Lower leg skin (tissue), 3 donors: ENCODE results near the gene OVCH1.

ENCODE experiments used
- POLR2A ChIP-seq, 2 donors: fragments of 450-650 bp; IDR thresholded peaks; one replicate each; pipeline ENCODE4 v1.6.1; 2016 to 2017; ENCODE audit warnings: antibody characterized with exemption in 2 of 2, mild to moderate bottlenecking in 1 of 2, moderate library complexity in 1 of 2
- TF ChIP-seq, protein P1 (sequence below), 3 donors: fragments of 450-650 bp; IDR thresholded peaks; one replicate each; pipeline ENCODE4 v1.5.1; 2016; ENCODE audit warnings: antibody characterized with exemption in 3 of 3, mild to moderate bottlenecking in 3 of 3, moderate library complexity in 2 of 3

DNA sequence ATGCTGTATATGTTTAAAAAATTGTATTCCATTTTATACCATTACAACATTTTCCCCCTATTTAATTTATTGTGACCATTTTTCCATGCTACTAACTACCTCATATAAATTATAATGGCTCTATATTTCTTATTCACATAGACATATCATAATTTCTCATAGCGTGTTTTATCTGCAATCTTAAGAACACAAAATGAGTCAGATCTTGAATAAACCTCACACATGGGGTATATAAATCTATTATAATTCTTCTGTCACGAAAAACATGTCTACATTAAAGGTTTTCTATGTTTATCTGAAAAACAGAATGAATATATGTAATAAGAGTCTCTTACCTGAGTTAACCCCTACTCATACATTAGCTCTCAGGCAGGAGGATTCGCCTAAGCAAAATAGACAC is 66.0 kb downstream of the OVCH1 start:
- no peak for TF ChIP-seq POLR2A (IDR thresholded peaks at IDR 0.05)
- TF ChIP-seq, protein P1, sequence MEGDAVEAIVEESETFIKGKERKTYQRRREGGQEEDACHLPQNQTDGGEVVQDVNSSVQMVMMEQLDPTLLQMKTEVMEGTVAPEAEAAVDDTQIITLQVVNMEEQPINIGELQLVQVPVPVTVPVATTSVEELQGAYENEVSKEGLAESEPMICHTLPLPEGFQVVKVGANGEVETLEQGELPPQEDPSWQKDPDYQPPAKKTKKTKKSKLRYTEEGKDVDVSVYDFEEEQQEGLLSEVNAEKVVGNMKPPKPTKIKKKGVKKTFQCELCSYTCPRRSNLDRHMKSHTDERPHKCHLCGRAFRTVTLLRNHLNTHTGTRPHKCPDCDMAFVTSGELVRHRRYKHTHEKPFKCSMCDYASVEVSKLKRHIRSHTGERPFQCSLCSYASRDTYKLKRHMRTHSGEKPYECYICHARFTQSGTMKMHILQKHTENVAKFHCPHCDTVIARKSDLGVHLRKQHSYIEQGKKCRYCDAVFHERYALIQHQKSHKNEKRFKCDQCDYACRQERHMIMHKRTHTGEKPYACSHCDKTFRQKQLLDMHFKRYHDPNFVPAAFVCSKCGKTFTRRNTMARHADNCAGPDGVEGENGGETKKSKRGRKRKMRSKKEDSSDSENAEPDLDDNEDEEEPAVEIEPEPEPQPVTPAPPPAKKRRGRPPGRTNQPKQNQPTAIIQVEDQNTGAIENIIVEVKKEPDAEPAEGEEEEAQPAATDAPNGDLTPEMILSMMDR (IDR thresholded peaks at IDR 0.05), result no peak
